Myocyte (in vitro differentiated cells): Measurements from ENCODE around the gene DLGAP3. TPM values are rescaled to one million over a fixed set of nuclear protein-coding genes. Genes with fewer than 3 reads are reported as not detected.
"Not testable (repeated sequence)": the region's sequence is repeated elsewhere in the genome, so short reads cannot be mapped to it uniquely, and the experiment has no call there.

Experiments
- DNase-seq: peaks from one replicate; pipeline ENCODE4 v3.0.0-alpha.2; 2012; ENCODE audit warnings: low read depth
- polyA plus RNA-seq: library from polyadenylated mRNA; unstranded; fragments of >200 nt; gene quantifications from one replicate; pipeline ENCODE4 v1.2.1, GENCODE V29; 2012; ENCODE audit warnings: missing spikeins
- total RNA-seq: library from RNA; depleted of rRNA; stranded (reverse); fragments of >200 nt; gene quantifications from 2 replicates; pipeline ENCODE4 v1.2.3, GENCODE V29; 2014

The DLGAP3 gene, protein sequence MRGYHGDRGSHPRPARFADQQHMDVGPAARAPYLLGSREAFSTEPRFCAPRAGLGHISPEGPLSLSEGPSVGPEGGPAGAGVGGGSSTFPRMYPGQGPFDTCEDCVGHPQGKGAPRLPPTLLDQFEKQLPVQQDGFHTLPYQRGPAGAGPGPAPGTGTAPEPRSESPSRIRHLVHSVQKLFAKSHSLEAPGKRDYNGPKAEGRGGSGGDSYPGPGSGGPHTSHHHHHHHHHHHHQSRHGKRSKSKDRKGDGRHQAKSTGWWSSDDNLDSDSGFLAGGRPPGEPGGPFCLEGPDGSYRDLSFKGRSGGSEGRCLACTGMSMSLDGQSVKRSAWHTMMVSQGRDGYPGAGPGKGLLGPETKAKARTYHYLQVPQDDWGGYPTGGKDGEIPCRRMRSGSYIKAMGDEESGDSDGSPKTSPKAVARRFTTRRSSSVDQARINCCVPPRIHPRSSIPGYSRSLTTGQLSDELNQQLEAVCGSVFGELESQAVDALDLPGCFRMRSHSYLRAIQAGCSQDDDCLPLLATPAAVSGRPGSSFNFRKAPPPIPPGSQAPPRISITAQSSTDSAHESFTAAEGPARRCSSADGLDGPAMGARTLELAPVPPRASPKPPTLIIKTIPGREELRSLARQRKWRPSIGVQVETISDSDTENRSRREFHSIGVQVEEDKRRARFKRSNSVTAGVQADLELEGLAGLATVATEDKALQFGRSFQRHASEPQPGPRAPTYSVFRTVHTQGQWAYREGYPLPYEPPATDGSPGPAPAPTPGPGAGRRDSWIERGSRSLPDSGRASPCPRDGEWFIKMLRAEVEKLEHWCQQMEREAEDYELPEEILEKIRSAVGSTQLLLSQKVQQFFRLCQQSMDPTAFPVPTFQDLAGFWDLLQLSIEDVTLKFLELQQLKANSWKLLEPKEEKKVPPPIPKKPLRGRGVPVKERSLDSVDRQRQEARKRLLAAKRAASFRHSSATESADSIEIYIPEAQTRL
- 0.05 TPM in 1 of 2 replicates, not detected in the other for total RNA-seq
- not detected for polyA plus RNA-seq

DNA sequence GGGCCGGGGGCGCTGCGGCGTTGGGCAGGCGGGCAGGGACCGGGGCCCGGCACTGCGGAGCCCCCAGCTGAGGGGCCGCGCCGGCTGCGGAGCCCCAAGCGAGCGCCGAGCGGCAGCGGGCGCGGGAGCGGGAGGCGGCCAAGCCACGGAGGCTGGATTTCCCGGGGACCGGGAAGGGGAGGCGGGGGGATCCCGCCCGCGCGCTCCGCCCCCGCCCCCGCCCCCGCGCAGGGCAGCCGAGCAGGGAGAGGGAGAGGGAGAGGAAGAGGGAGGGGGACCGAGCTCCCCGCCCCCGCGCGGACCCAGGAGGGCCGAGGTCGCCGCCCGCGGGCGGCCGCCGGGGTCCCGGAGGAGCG is at the start of gene DLGAP3:
TSS of gene DLGAP3 (minus strand) at position 154 of the 356 bp plus-strand sequence. CDS start 24,267 bp downstream, outside the sequence.
- DNase-seq, result no peak

DNA sequence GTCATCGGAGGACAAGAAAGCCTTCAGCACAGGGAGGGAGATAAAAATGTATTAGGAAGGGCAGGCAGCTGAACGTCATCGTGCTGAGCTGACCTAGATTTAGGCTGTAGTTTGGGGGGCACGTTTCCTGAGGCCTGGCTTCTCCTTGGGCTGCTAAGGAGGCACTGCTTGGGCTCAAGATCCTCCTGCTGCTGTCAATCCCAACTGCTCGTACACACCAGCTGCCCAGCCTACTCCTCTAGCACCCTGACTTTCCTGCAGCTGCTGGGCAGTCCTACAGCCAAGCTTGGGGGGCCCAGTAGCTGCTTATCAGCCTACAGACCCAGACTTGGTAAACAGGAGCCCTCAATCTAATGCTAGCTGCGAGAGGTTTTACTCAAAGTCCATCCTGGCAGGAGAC is 49.5 kb upstream of the DLGAP3 start:
- peak; percentile 82 for DNase-seq

DNA sequence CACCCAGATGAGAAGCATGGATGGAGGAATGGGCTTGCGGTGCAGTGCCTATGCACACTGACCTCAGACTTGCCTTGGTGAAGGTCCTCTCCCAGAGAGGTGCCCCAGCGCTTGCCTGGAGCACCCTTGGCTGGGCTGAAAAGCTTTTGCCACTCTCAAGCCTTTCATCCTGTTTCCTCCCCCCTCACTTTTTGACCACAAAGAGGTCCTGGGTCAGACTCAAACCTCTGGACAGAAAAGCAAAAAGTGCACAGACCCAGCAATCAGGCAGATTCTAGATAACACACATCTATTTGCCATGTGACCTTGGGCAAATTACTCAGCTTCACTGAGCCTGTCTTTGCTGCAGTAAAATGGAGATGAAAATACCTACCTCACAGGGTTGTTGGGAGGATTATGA is 48.4 kb upstream of the DLGAP3 start:
- DNase-seq, result no peak

DNA sequence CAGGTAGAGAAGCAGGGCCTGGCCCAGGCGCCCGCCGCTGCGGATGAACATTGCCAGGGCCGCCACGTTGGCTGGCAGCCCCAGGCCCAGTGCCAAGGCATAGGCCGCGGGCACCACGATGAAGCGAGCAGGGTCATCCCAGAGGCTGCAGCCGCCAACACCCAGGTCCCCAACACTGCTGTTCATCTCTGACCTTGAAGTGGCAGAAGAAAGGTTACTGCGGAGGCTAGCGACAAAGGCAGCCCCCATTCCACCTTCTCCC is 47.7 kb upstream of the DLGAP3 start:
- no peak for DNase-seq

DNA sequence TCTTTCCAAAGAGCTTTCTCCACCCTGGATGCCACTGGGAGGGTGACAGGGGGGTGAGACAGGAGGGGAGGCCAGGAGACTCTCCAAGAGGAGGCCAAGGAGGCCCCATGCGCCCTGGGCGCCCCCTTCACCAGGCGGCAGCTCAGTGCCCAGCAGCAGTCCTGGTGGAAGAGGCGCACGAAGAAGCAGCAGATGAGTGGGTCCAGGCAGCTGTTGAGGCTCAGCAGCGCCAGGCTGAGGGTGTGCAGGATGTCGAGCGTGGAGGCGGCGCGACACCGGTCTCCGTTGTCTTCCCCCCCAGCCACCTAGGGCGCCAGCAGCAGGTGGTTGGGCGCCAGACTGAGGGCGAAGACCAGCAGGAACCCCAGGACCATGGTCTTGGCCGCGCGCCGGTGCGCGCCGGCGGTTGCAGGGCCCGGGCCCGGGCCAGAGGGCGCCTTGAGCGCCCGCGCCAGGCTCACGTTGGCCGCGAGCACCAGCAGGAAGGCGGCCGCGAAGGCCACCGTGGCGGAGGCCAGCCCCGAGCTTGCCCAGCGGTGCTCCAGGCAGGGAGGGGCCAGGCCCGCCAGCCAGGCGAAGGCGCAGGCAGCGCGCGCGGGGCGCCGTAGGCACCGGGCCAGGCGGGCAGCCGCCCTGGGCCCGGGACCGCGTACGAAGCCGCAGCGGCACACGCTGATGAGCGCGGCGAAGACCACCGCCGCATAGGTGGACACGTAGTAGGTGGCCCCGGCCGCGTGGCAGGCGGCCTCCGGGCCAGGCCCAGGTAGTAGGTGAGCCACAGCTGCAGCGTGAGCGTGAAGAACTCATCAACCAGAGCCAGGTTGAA is 47.1 kb upstream of the DLGAP3 start:
- no peak for DNase-seq

DNA sequence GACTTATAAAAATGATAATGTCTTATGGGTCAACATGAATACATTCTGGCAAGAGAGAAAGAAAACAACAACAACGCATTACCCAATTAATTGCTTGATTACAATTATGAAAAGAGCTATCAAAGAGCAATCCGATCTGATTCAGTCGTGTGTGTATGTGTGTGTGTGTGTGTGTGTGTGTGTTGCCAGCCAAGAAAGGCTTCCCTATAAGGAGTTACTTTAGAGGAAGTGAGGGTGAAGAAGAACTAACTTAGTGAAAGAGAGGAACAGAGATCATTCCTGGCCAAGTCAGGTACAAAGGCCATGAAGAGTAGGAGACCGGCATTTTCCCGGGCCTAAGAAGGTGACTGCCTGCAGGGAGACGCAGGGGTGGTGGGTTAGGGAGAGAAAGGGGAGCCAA is 46.3 kb upstream of the DLGAP3 start:
- DNase-seq, result no peak

DNA sequence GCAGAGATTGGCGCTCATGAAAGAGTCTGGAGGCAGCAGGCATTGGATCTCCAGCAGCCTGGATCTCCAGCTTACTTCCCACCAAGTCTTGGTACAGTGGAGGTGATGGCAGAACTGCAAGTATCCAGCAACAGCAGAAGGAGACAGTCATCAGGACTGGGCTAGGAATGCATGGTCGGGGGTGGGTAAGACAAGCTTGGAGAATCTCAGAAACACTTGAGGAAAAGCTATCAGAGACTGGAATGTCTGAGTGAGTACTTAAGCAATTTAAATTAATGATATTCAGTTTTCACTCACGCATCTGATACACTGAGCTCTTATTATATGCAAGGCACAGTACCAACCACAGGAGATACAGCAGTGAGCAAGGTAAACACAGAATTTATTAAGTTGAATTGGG is 45.9 kb upstream of the DLGAP3 start:
- no peak for DNase-seq

DNA sequence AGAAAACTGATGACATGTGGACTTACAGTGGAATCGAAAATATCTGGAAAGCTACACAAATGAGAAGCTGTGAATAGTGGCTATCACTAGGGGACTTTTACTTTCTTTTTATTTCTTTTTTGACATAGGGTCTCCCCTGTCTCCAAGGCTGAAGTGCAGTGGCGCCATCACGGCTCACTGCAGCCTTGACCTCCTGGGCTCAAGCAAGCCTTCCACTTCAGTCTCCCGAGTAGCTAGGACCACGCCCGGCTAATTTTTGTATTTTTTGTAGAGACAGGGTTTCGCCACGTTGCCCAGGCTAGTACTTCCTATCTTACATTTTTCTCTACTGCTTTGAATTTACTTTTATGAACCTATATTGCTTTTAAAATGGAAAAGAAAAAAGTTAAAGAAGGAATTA is 45.2 kb upstream of the DLGAP3 start:
- no peak for DNase-seq

DNA sequence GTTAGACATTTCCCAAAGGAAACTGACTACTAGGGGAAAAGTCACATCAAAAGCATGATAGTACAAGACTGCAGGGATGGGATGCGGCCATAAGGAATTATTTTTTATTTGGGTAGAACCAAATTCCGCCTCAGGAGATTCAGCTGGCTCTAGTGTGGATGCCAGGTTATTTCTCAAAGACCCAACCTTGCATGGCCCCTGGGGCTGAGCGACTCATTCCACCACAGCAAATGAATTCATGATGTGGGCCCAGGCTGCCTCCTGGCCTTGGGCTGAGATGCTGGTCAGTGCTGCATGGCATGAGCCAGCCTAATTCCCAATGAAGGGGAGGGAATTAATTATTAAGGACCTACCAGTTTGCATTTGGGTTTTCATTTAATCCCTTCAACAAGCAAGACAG is 43.9 kb upstream of the DLGAP3 start:
- DNase-seq, result no peak

DNA sequence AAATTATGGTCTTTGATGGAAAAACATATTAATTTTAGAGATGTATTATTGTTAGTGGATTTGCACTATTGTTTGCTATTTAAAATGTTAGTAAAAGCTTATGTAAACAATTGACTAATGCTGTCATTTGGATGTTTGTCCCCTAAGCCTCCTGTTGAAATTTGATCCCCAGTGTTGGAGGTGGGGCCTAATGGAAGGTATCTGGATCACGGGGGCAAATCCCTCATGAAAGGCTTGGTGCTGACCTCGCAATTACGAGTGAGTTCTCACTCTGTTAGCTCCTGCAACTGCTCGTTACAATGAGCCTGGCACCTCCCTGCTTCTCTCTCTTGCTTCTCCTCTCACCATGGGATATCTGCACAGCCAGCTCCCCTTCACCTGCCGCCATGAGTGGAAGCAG is 41.4 kb upstream of the DLGAP3 start:
- DNase-seq, result no peak

DNA sequence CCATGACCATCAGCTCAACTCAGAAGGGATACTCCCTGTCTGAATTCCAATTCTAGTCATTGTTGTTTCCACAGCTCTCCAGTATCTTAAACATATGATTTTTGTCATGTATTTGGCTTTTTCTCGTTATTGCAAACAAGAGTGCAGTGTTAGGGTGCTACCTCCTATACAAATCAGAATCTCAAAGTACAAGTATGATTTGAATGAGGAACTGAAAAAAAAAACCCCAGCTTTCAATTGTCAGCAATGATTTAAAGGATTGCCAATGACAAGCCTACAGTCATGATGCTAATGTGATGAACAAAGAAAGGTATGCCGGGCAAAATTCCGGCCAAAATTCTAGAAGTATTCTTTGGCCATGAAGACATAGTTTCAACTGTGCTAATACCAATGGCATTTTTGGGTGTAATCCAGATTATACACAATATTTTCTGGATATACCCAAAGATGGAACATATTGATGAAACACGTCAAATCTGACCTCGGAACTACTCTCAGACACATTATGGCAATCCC is 40.8 kb upstream of the DLGAP3 start:
- no peak for DNase-seq

DNA sequence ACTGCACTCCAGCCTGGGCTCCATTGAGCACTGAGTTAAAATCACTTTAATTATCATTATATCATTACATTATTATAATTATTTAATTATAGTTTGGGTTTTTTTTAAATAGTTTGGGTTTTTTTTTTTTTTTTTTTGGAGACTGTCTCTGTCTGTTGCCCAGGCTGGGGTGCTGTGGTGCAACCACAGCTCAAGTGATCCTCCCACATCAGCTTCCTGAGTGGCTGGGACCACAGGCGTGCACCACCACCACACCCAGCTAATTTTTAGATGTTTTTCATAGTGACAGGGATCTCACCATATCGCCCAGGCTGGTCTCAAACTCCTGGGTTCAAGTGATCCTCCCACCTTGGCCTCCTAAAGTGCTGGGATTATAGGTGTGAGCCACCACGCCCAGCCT is 38.8 kb upstream of the DLGAP3 start:
- not testable (repeated sequence) for DNase-seq

DNA sequence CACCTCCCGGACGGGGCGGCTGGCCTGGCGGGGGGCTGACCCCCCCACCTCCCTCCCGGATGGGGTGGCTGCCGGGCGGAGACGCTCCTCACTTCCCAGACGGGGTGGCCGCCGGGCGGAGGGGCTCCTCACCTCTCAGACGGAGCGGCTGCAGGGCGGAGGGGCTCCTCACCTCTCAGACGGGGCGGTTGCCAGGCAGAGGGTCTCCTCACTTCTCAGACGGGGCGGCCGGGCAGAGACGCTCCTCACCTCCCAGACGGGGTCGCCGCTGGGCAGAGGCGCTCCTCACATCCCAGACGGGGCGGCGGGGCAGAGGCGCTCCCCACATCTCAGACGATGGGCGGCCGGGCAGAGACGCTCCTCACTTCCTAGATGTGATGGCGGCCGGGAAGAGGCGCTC is 38.2 kb upstream of the DLGAP3 start:
- DNase-seq, result not testable (repeated sequence)

DNA sequence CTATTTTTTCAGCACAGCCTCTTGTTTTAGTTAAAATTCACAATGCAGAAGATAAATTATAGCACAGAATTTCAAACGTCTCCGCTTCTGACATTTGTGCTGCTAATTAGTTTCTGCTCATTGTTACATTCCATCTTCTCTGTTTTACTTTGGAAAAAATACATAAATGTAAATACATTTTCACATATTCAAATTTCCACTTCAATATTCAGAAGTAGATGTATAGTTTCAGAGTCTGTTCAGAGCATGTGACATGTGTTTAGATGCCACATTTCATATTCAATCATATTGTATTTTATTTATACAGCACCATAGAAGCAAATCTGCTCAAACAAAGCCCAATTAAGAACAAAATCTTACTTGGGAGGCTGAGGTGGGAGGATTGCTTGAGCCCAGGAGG is 36.1 kb upstream of the DLGAP3 start:
- no peak for DNase-seq

DNA sequence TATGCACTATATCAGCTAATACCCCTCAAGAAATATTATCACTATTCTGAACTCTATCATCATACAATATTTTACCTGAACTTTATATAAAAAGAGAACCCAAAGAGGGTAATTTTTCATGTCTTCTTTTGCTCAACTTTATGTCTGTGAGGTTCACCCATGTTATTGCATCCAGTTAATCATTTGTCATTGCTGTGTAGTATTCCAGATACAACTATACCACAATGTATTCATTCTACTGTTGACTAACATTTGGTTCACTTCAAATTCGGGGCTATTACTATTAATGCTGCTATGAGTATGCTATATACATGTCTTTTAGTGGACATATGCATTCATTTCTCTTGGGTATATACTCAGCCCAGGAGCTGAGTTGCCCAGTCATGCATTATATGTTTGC is 21.0 kb upstream of the DLGAP3 start:
- DNase-seq, result no peak

DNA sequence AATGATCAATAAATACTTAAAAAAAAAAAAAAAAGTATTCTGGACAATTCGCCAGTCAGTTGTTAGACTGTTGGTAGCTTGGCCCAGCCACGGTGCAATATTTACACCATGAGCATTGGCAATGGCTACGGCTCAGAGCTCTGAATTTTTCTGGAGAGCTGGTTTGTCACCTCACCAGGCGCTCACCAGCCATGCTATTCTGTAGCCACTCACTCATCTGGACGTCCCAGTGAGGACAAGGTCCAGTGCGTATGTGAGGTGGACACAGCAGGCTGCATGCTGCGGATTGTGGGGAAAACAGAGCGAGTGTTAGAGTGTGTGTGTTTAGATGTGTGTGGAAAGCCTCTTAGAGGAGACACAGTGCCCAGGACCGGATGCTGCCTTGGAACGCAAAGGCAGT is 19.3 kb upstream of the DLGAP3 start:
- not testable (repeated sequence) for DNase-seq

DNA sequence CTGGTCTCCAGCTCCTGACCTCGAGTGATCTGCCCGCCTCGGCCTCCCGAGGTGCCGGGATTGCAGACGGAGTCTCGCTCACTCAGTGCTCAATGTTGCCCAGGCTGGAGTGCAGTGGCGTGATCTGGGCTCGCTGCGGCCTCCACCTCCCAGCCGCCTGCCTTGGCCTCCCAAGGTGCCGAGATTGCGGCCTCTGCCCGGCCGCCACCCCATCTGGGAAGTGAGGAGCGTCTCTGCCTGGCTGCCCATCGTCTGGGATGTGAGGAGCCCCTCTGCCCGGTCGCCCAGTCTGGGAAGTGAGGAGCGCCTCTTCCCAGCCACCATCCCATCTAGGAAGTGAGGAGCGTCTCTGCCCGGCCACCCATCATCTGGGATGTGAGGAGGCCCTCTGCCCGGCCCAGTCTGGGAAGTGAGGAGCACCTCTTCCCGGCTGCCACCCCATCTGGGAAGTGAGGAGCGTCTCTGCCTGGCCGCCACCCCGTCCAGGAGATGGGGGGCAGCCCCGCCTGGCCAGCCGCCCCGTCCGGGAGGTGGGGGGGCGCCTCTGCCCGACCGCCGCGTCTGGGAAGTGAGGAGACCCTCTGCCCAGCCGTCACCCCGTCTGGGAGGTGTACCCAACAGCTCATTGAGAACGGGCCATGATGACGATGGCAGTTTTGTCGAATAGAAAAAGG is 18.3 kb upstream of the DLGAP3 start:
- DNase-seq, result not testable (repeated sequence)

DNA sequence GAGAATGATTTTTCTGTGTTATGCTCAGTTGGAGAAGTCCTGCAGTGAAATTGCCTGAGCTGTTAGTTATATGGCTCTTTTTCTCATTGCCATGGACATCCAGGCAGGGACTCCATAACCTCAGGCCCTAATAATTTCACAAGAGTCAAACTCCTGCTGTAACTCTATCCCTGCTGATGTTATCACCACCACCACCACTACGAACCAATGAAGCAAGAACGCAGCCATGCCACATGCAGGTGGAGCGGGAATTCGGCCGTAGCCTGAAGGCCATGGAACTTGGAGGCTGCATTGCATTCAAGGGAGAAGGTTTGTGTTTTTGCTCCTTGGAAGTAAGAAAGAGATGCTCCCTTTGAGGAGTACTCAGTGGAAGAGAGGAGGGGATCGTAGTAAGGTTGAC is 16.8 kb upstream of the DLGAP3 start:
- DNase-seq, result no peak

DNA sequence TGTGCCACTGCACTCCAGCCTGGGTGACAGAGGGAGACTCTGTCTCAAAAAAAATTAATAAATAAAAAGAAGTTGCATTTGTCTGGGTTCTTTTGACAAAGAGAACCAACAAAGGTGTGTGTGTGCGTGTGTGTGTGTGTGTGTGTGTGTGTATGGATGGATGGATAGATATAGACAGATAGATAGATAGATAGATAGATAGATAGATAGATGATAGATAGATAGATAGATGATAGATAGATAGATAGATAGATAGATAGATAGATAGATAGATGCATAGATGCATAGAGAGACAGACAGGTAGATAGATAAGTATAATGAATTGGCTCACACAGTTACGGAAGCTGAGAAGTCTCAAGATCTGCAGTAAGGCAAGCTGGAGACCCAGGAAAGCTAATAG is 12.3 kb upstream of the DLGAP3 start:
- DNase-seq, result not testable (repeated sequence)

DNA sequence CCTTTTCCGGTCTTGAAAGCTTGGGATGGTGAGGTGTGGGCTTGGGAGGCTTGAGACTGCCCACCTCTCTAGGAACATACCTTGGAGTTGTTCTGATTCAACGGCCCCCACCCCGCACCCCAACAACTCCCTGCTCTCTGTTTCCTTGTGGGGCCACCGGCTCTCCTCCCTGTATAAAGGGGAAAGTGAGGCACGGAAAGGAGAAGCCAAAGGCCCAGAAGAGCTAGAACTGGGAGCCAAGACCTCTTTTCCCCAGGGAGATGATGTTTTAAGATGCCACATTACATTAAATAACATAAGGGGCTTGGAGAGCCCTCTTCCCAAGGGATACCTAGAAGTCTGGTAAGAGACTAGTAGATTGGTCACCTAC is 1.2 kb upstream of the DLGAP3 start:
- no peak for DNase-seq
